OCI-LY3 (cell line): ENCODE data around the gene ITSN1.

Source experiments
- EZH2phosphoT487 ChIP-seq: fragments of 200-600 bp; shearing (Covaris generic); IDR thresholded peaks from 2 replicates; pipeline ENCODE4 v1.6.1; 2018; ENCODE audit warnings: antibody characterized with exemption, mixed run types, low read depth
- TF ChIP-seq, protein P1 (sequence below): fragments of 200-600, 300-600 bp; sonication (generic); IDR thresholded peaks from 2 replicates; pipeline ENCODE4 v1.5.1; 2014; ENCODE audit warnings: antibody characterized with exemption, low read length, low read depth

DNA sequence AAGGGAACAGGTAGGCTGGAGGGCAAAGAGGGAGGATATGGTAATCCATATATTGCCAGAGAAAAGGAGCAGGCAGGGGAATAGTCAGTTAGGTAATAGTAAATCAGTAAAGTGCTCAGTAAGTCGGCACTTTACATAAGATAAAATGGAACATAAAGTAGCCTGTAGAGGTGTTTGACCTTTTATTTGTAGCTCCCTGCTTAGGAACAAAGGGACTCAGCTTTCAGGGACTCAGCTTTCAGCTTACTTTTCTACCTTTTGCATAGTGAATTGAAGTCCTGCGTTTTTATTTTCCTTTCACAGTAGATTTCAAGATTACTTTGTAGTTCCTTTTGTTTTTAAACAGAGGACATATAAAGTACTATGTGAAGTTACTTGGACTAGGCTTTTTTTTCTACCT is 87.3 kb downstream of the ITSN1 start:
- TF ChIP-seq, protein P1, sequence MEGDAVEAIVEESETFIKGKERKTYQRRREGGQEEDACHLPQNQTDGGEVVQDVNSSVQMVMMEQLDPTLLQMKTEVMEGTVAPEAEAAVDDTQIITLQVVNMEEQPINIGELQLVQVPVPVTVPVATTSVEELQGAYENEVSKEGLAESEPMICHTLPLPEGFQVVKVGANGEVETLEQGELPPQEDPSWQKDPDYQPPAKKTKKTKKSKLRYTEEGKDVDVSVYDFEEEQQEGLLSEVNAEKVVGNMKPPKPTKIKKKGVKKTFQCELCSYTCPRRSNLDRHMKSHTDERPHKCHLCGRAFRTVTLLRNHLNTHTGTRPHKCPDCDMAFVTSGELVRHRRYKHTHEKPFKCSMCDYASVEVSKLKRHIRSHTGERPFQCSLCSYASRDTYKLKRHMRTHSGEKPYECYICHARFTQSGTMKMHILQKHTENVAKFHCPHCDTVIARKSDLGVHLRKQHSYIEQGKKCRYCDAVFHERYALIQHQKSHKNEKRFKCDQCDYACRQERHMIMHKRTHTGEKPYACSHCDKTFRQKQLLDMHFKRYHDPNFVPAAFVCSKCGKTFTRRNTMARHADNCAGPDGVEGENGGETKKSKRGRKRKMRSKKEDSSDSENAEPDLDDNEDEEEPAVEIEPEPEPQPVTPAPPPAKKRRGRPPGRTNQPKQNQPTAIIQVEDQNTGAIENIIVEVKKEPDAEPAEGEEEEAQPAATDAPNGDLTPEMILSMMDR, result no peak
- no peak for TF ChIP-seq EZH2phosphoT487
